ENCODE data around the gene CNOT9.

CNOT9 gene

GRCh38 chr2:218566296-218566695 lies 2.3 kb upstream of the CNOT9 start:
- TF ChIP-seq, protein P1, sequence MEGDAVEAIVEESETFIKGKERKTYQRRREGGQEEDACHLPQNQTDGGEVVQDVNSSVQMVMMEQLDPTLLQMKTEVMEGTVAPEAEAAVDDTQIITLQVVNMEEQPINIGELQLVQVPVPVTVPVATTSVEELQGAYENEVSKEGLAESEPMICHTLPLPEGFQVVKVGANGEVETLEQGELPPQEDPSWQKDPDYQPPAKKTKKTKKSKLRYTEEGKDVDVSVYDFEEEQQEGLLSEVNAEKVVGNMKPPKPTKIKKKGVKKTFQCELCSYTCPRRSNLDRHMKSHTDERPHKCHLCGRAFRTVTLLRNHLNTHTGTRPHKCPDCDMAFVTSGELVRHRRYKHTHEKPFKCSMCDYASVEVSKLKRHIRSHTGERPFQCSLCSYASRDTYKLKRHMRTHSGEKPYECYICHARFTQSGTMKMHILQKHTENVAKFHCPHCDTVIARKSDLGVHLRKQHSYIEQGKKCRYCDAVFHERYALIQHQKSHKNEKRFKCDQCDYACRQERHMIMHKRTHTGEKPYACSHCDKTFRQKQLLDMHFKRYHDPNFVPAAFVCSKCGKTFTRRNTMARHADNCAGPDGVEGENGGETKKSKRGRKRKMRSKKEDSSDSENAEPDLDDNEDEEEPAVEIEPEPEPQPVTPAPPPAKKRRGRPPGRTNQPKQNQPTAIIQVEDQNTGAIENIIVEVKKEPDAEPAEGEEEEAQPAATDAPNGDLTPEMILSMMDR (IDR thresholded peaks at IDR 0.05; ENCODE audit: insufficient read depth, low read depth, low read length, missing control alignments) = no peak
- DNase-seq (ENCODE audit: low read depth) = no peak
- no peak overlapping the region for H3K4me3 ChIP-seq (ENCODE audit: low read length)

DNA sequence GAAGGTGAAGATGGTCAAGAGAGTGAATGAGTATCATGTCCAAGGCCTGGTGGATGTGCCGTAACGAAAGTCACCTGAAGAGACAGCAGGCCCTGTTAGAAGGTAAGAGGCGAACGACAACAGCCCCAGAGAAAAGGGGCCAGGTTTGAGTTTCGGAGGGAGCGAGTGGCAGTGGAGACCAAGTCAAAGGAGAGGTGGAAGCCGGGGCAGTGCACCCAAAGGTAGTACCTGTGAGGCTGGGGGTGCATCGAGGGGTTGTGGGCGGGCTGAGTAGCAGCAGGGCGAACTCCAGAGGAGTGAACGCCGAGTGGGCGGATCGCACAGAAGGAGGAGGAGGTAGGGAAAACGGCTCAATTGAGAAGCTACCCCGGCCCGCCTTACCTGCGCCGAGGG lies 846 bp upstream of the CNOT9 start:
- TF ChIP-seq, protein P1 (IDR thresholded peaks at IDR 0.05; ENCODE audit: insufficient read depth, low read depth, low read length, missing control alignments) = no peak
- DNase-seq (ENCODE audit: low read depth) = no peak
- peak overlapping the region; percentile 85 for H3K4me3 ChIP-seq (ENCODE audit: low read length)

DNA sequence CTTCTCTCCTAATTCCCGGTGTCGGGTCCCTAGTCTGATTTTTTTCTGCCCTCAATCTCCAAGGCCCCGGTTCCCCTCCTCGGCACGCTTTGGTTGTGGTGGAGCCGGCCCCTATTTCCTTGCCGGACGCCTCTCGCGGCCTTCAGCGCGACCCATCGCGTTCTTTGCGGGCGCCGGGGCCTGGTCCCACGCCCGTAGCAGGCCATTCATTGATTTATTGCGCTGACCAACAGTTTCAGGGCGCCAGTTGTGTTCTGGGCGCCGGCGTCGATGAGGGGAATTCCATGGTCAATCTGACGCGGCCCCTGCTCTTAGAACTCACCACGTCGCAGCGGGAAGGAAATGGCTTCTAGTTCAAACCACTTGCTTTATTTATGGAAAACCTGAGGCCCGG lies 396 bp downstream of the CNOT9 start:
- peak overlapping the region; percentile 79 for H3K4me3 ChIP-seq (ENCODE audit: low read length)
- DNase-seq (ENCODE audit: low read depth) = peak; percentile 62
- TF ChIP-seq, protein P1 (IDR thresholded peaks at IDR 0.05; ENCODE audit: insufficient read depth, low read depth, low read length, missing control alignments) = no peak

GRCh38 chr2:218569661-218570500 lies 1.2 kb downstream of the CNOT9 start:
- TF ChIP-seq, protein P1 (IDR thresholded peaks at IDR 0.05; ENCODE audit: insufficient read depth, low read depth, low read length, missing control alignments) = no peak
- peak; percentile 33 for DNase-seq (ENCODE audit: low read depth)
- peak overlapping the region; percentile 79 for H3K4me3 ChIP-seq (ENCODE audit: low read length)

GRCh38 chr2:218570850-218571249 lies 2.2 kb downstream of the CNOT9 start:
- TF ChIP-seq, protein P1 (IDR thresholded peaks at IDR 0.05; ENCODE audit: insufficient read depth, low read depth, low read length, missing control alignments) = no peak
- DNase-seq (ENCODE audit: low read depth) = no peak
- H3K4me3 ChIP-seq (ENCODE audit: low read length) = no peak overlapping the region

- no peak overlapping the region for H3K4me3 ChIP-seq (ENCODE audit: low read length)
- TF ChIP-seq, protein P1 (IDR thresholded peaks at IDR 0.05; ENCODE audit: insufficient read depth, low read depth, low read length, missing control alignments) = no peak
- no peak for DNase-seq (ENCODE audit: low read depth)
Observed at GRCh38 chr2:218576854-218577253, 8.2 kb downstream of the CNOT9 start.

Data from epithelial cell of esophagus (primary cell).